ENCODE data around the gene GABBR2.

The GABBR2 gene

DNA sequence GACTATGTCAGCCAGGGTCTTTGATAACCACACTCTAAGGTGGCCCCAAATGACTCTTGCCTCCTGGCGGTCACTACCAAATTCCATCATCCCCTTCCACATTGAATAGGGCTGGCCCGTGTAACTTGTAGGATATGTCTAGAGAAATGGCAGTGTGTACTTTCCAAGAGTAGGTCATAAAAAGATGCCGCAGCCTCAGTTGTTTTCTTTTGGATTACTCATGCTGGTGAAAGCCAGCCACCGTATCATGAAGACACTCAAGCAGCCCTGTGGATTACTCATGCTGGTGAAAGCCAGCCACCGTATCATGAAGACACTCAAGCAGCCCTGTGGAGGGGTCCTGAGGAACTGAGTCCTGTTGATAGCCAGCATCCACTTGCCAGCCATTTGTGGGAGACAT lies 281.2 kb downstream of the GABBR2 start:
- DNase-seq = no peak

DNA sequence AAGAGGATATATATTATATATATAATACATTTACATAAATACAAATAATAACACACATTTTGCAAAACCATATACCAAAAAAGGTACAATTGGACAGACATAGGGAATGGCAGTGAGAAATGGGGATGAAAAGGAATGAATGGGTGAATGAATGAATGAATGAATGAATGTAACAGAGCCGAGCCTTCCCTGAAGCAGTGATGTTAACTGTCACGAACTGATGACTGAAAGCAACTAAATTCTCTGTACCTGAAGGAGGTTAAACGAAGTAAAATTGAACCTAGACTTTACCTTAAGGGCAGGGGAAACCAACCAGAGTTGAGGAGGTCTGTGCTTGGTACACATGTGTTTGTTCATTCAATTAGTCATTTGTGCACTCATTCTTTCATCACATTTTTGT lies 283.7 kb downstream of the GABBR2 start:
- DNase-seq = no peak

DNA sequence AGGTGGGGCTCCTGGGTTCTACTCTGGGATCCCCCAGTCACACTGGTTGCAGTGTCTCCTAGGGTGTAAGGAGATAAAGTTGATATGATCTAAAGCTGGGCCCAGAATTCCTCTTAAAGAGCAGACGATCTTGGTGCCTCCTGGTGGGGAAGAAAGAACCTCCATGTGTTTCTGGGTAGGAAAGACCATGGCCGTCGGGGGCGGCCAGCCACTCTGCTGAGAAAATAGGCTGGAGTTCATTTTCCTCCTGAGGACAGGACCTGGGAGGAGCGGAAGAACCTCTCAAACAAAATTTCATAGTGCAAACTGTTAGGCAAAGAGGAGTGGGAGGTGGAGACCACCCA lies 289.5 kb downstream of the GABBR2 start:
- no peak for DNase-seq

DNA sequence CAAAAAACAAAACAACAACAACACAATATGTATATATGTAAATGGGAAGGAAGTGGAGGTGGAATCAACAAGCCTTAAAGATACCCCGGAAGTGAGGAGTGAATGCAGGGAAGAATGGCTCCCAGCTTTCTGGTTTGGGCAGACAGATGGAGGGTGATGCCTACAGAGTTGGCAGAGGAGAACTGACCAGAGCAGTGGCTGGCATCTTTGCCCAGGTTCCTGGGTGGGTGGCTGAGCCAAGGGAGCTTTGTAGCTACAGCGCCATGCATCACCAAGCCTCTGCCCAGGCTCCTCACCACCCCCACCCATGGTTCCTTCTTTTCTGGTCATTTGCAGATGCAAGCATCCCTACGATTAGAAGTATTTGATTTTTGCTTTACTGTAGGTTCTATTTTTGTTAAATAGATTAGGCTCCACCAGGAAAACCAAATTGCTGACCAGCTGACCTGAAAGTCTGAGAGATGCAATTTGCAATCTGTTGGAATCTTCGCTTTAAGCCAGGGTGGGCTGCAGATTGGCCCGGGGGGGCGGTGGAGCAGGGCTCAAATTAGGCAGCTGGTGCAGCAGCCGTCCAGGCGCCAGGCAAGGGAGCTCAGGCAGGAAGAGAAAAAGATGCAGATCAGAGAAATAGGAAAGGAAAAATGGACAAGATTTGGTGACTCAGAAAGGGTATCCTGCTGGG lies 290.0 kb downstream of the GABBR2 start:
- DNase-seq = no peak

DNA sequence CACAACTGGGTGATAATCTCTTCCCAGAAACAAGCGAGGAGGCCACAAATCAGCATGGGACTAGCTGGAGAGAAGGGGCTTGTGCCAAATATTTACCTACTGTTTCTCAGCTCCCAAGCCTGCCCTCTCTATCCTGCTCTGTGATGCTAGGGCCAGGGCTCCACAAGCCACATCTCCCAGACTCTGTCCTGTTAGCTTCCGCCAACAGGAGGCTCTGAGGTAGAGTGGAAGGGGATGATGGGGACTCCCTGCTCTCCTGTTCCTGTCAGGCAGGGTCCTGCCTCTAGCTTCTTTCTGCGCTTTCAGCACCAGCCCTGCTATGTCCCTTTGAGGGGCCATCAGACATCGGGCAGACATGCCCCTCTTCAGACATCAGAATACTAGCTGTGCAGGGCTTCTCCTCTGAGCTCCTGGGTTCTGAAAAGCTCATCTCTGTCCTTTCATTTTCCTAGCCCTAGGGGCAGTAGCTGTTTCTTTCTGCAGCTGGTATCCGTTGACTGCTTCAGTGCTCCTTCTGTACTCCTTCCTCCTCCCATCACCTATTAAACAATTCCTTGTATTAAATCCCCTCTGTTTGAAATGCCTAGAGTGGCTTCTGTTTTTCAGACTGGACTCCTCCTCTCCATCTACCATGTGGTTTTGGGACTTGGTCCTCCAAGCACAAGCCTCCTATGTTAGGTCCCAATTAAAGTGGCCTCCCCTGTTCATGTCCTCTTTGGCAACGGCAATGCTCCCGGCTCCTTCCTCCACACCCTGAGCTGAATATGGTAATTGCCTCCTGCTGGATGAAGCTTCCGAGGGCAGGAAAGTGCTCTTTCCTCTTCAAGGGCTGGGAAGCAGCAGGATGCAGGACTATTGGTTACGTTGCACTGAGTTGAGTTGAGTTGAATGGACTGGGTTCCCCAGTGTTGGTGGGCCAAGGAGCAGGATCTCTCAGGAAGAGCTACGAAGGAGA lies 292.2 kb downstream of the GABBR2 start:
- DNase-seq = no peak

DNA sequence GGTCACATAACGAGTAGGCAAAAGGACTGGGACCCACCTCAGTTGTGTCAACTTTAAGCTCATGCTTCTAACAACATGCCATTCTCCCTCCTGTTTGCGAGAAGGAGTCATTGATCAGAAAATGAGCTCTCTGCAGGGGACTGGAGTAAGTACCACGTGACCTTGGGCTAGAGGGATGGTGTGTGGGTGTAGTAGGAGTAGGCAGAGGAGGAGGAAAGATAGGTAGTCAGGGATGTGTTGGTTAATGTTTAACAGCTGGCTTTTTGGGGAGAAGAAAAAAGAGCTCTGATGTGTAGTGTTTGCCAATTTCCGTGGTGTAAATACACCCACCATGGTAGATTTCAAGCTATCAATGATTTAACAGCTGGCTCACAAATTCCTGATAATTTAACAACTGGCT lies 293.0 kb downstream of the GABBR2 start:
- no peak for DNase-seq

DNA sequence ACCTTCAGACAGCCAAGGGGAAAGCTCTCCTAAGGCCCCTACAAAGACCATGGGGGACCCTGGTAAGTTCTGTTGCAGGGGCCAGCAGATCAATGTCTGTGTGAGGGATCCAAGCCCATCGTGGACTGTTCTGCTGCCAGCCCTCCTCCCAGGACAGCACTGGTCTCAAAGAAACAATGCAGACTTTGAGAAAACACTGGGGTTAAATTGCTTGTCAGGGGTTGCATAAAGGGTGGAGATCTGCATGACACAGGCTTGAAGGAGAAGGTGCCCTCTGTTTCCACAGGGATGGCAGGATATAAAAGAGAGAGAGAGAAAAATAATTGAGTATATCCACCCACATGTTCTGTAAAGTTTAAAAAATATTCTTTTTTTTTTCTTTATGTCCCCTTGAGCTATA lies 295.7 kb downstream of the GABBR2 start:
- no peak for DNase-seq

DNA sequence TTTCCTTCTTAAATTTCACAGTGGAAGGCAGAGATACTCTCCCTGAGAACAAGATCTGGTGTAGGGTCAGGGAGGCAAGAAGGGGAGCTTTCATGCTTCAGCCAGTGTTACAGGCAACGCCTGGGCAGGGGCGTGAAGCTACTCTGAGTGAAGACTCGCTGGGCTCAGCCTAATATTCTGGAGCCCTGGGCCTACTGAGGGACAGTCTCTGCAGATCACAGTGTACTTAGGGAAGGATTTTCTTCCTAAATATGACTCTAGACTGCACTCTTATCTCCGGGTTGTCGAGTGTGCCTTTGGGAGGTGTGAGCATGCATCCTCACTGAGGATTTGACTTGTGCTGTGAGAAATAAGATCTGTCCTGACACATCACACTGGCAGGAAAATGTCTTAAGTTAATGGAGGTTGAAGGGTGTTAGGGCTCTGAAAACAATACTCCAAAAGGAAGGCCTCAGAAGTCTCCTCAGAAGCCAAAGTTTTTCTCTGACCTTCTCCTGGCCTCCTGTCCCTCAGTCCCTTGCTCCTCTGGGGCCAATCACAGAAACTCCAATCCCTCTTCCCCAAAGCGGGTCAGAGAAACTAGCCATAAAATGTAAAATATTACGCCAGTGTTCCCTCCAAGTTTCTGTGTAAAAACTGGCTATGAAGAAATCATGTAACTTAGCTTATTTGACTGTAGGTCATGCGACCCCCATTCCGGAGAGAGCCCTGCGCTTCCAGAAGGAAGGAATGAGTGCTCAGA lies 296.5 kb downstream of the GABBR2 start:
- no peak for DNase-seq

DNA sequence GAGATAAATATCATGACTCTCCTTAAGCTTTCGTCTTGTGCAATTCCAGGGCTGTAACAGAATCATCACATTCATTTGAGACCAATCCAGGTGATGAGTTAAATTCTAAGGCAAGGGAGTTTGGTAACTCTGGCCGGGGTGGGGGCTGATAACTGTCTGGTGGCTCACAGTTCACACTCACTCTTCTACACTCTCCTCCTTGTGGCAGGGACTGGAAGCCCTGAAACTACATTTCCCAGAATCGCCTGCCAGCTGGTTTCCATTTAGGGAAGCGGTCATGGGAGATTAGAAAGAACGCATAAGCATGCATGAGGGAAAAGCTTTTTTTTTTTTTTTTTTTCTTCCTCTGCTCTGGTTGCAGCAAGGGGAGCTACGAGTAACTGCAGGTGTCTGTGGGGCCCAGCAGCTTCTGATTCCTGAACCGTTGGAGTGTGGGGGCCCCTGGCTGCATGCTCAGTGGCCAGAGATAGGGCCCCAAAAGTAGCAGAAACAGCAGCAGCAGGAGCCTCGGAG lies 298.5 kb downstream of the GABBR2 start:
- peak; percentile 30 for DNase-seq

DNA sequence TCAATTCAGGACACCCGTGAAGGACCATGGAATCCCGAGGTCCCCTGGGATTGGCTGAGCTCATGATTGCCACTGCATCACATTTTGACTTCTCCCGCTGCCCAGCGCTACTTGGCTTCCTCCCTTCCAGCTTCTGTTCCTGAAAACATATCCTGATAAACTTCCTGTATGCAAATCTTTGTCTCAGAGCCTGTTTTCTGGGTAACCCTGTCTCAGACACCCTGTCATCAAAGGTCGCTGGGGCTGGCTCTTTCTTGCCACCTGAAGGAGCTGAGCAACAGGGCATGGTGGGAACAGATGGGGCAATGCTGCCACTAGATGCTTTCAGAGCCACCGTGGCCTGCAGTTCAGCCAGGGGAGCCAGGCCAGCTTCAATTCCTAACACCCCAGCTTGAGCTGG lies 299.0 kb downstream of the GABBR2 start:
- DNase-seq = no peak

DNA sequence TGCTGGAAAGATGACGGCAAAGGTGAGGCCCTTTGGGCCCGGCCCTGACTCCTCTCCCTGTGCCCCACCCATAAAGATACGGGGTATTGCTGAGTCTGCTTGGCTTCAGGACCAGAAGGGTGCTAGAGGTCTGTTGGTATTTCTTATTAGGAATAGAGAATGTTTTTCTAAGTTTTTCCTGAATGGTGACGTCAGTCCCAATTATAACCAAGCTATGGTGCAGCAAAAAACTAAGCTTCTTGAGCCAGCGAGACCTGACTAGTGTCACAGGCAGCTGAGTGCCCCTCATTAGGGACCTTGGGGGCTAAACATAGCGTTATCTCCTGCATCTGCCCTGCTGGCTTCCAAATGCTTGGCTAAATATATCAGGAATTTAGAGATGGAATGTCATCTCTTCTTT lies 302.3 kb downstream of the GABBR2 start:
- DNase-seq = no peak

DNA sequence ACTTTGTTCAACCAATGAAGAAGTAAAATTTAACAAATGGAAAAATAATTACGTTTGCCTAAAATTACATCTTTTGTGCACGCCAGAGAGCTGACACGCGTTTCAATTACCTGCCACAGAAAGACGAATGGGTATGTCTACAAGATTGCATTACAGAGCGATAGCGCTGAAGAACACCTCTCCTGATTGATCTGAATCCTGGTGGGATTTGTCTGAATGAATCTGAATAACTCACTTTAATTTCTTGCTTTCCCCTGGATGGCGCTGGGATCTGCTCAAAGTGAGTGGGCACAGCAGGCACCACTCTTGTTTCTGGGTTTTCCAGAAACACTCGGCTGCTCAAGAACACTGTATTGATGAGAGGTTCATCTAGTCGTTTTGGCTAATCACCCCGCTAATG lies 304.5 kb downstream of the GABBR2 start:
- DNase-seq = no peak

DNA sequence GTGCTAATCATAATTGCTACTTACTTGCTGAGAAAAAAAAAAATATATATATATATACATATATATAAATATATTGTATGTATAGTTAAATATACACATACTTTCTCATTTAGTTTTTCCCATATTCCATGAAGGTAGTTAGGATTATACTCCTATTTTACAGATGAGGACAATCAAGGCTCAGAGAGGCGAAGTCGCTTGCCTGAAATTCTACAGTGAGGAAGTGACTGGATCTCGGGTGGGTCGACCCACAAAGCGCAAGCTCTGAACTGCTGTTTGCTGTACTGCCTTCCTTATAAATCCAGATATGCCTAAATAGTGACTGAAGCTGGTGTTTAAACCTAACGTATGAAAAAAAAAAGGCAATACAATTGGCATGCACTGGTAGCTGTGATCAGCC lies 305.0 kb downstream of the GABBR2 start:
- DNase-seq = no peak

DNA sequence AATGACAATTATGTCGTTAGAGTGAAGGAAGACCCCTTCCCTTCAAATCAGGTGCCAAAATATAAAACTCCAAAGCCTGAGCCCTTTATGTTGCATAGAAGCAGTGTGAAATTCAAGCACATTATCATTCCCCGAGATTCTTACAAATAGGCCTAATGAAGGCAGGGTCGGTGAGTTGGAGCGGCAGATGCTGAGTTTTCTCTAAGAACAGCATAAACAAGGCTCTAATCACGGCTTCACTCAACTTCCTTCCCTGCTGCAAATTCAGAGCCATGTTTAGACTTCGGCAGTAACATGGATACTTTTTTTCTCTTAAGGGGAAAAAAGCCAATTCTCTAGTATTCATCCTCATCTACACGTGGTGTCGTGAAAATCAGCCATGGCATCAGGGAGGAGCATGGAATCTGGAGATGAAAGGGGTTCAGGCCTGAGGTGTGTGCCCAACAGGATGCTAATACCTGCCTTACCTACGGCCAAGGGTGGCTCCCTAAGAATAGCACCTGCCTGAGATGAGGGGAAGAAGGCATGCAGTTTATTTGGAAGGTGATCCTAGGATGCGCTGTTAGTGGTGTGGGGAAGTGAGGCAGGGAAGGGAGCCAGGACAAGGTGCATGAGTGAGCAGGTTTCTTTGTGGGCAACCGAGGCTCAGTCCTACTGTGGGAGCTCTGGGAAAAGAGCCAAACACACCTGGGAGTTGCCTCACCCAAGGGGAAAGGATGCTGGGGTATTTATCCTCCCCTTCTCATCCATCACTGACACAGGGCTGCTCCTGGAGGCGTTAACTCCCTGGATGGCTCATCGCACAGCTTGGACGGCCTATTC lies 306.5 kb downstream of the GABBR2 start:
- no peak for DNase-seq

DNA sequence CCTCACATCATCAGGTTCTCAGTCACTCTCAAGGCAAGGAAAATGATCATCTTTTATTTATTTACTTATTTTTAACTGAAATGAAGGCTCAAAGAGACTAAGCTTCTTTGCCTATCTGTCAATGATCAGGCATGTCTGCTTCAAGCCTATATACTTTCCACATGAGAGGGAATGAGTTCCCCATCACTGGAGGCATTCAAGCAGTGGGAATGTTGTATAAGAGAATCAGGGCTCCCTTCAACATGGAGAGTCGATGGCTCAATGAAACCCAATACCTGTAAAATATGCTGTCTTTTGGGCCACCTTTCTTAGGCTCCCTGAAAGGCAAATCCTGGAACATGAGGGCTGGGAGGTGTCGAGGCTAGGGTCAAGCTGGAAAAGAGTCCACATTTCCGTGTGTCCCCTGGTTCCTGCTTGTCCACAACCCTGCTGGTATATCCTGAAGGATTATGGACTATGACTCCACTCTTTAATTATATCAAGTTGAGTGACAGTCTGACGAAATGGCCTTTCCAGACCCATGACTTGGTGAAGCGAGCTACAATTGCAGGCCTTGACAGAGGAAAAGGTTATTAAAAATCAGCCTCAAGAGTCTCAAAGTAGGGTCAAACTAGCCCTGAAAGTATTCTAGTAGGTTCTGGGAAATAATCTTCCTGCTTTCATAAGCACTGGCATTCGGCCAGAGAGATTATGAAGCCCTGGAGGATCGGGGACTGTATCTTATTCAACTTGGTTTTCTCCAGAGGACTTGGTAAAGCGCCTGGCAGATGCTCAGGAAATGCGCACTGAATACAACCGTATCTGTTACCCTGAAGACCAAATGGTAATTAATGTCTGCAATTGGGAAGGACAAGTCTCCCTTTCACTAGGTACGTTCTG lies 307.4 kb downstream of the GABBR2 start:
- DNase-seq = no peak

DNA sequence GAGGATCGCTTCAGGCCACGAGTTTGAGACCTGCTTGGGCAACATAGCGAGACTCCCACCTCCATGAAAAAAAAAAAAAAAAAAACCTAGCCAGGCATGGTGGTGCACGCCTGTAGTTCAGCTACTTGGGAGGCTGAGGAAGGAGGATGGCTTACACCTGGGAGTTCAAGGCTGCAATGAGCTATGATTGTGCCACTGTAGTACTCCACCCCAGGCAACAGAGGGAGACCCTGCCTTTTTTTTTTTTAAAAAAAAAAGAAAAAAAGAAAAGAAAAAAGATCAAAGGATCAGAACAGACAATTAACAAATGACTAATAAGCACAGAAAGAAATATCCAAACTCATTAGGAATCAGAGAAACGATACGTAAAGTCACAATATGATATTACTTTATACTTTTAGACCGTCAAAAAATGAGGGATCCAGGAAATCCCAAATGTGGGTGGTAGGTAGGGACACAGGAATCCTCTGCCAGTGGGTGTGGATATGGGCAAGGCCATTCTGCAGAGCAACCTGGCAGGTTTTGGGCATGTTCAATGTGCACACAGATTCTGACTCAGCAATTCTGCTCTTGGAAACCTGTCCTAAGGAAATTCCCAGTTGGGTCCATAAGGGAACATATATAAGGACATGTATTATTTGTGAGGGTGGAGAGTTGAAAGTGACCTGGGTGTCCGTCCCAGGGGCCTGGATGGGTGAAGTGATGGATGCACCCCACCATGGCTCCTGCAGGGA lies 308.6 kb downstream of the GABBR2 start:
- DNase-seq = no peak

DNA sequence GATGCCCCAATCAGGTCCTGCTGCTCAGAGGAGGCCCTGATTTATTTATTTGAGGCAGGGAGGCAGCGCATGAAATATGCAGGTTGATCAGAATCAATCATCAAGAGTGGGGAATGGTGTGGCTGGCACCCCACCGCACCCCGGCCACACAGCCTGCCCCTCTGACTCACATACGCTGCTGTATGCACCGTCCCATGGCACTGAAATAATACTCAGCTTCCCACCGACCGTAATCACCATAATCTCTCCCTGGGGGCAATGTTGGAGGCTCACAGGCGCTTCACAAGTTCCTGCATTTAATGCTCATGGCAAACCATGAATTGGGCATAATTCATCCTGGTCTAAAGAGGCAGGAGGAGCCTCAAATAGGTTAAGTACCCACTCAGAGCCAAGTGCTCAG lies 312.1 kb downstream of the GABBR2 start:
- no peak for DNase-seq

DNA sequence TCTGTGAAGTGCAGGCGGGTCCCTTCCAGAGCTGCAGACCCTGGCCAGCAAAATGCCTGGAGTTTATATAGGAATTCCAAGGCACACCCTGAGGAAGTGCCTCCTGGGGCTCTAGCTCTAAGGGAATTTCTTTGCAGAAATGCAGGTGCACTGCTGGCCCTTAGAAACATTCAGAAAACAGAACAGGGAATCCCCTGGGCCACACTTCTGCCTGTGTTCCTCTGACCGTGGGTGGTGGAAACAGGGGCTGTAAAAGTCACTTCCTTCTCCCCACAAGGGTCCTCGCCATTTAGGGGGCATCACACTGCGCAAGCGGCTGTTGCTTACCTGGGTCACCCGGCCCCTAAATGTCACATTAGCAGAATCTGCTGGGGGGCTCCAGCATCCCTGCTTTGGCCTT lies 312.5 kb downstream of the GABBR2 start:
- DNase-seq = no peak

DNA sequence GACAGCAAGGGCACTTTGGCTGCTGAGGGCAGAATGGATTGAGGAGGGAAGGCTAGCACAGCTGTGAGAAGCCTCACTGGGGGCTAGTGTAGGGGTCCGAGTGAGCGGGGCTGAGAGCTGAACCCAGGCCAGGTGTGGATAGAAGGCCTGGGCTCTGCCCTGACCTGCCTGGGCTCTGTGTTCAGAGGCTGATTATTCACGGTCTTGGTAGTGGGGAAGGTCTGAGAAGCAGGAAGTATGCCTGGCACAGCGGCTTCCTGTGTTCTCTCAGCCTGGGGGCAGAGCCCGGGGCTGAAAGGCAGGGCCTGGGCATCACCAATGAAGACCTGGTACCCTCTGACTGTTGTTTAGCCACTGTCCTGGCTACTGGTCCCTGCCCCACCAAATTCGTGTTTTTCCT lies 316.9 kb downstream of the GABBR2 start:
- DNase-seq = no peak

DNA sequence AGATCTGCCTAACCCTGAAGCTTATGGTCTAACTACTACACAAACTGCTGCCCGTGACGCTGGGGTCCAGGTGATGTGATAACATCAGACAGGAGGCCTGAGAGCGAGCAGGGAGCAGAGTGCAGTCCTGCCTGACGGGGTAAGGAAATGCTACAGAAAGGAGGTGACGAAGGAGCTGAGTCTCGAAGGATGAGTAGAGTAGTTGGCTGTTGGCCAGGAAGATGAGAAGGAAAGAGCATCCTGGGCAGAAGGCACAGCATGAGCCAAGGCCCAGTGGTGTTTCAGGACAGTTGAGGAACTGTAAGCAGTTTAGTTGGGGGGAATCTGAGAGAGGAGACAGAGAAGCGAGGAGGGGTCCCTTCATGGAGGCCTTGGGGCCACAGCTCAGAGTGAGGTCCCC lies 317.3 kb downstream of the GABBR2 start:
- no peak for DNase-seq

DNA sequence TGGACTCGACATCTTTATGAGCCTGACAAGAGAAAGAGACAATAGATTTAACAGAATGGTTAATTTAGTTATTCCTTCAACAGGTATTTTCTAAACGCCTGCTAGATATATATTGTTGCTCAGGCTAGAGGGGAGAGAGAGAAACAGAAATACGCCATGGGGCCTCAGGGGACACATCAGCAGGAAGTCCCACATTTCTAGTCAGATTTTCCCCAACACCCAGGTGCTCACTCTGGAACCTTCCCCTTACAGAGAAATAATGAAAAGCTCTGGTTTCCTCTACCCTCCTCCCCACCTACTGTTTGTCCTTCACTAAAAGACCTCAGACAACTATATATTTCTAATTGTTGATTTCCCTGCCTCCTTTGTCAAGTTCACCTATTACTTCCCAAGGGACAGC lies 323.0 kb downstream of the GABBR2 start:
- DNase-seq = no peak
